Breast epithelium (tissue), 3 donors: ENCODE results near the gene CTNND2.

Experiments
- POLR2A ChIP-seq: fragments of 450-650 bp; IDR thresholded peaks from one replicate; pipeline ENCODE4 v1.6.1; 2016; ENCODE audit warnings: antibody characterized with exemption, mild to moderate bottlenecking, moderate library complexity
- POLR2AphosphoS5 ChIP-seq, 3 donors: sonication (generic); formaldehyde crosslinking; IDR thresholded peaks; one replicate each; pipeline ENCODE4 v1.6.1; 2017; ENCODE audit warnings: antibody characterized with exemption in 3 of 3
- TF ChIP-seq, protein P1 (sequence below), 3 donors: fragments of 450-650 bp; IDR thresholded peaks; one replicate each; pipeline ENCODE4 v1.5.1; 2016 to 2017; ENCODE audit warnings: antibody characterized with exemption in 3 of 3, mild to moderate bottlenecking in 3 of 3, moderate library complexity in 3 of 3

GRCh38 chr5:11400316-11400715, 503.9 kb downstream of the CTNND2 start:
- TF ChIP-seq, protein P1, sequence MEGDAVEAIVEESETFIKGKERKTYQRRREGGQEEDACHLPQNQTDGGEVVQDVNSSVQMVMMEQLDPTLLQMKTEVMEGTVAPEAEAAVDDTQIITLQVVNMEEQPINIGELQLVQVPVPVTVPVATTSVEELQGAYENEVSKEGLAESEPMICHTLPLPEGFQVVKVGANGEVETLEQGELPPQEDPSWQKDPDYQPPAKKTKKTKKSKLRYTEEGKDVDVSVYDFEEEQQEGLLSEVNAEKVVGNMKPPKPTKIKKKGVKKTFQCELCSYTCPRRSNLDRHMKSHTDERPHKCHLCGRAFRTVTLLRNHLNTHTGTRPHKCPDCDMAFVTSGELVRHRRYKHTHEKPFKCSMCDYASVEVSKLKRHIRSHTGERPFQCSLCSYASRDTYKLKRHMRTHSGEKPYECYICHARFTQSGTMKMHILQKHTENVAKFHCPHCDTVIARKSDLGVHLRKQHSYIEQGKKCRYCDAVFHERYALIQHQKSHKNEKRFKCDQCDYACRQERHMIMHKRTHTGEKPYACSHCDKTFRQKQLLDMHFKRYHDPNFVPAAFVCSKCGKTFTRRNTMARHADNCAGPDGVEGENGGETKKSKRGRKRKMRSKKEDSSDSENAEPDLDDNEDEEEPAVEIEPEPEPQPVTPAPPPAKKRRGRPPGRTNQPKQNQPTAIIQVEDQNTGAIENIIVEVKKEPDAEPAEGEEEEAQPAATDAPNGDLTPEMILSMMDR (IDR thresholded peaks at IDR 0.05) = no peak
- TF ChIP-seq POLR2A (no peak), POLR2AphosphoS5 (IDR thresholded peaks at IDR 0.05) (no peak)
